Activated effector memory CD4-positive, alpha-beta T cell treated with anti-CD3 and anti-CD28 coated beads, Interleukin-2, amount 50 U/mL, for 16 hours (primary cell): ENCODE data around the gene PPIA.
"Not testable (repeated sequence)": the region's sequence is repeated elsewhere in the genome, so short reads cannot be mapped to it uniquely, and the experiment has no call there.

ENCODE experiments used
- DNase-seq: peaks from one replicate; pipeline ENCODE4 v3.0.0-alpha.2; 2020

The PPIA gene

DNA sequence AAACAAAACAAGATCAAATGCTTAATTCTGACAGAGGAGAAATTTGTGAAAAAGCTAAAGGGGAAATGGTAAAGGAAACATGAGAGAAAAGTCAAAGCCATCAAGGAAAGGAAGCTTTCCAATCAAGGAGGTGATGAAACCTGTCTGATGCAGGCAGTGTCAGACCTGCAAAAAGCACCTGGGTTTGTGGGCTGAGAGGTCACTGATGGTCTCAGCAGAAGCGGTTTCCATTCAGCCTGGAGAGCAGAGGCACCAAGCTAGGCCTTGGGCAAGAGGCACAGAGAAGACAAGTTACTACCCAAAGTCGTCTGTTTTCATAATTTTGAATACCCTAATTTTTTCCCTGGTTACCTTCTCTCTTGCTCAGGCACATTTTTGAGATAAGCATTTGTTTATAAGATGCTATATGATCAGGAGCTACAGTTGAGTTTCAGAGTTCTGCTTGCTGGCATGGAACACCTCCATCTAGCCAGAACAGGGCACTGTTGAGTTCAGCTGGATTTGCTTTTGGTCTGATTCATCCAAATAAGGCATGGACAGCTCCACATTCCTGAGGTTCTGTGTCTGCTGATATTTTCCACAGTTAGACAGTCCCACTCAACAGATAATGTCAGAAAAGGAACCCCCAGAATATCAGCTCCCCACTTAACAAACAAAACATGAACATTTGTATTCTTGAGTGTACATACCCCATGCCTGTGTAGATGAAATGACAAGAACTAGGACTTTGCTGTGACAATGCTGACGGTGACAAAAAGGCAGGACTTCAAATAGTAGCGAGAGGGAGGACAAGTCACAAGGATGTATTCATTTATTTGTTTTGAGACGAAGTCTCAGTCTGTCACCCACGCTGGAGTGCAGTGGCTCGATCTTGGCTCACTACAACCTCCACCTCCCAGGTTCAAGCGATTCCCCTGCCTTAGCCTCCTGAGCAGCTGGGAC, 4.9 kb upstream of the PPIA start:
- no peak for DNase-seq

DNA sequence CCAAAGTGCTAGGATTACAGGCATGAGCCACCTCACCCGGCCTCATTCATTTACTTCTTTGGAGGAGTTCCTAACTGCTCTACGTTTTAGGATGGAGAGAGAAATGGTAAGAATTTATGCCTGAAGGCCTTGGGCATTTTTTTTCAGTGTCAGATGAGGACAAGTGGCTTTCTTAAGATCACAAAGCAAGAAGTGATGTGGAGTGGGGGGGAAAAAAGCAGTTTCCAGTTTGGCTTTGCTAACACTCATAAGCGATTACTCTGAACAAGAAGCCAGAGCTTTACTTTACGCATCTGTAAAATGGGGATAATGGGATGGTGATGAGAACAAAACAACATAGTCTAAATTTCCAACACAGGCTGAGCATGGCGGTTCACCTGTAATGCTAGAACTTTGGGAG, 2.6 kb upstream of the PPIA start:
- DNase-seq: no peak

DNA sequence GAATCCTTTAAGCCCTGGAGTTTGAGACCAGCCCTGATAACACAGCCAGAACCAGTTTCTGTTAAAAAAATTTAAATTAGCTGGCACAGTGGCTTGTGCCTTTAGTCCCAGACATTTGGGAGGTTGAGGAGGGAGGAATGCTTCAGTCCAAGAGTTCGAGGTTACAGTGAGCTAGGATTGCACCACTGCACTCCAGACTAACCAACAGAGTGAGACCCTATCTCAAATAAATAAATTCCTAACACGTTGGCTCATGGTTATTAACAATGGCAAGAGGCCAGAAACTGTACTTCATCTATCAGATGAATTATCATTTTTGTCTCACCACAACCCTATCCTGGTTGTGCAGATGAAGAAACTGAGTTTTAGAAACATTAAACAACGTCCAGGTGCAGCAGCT, 2.1 kb upstream of the PPIA start:
- DNase-seq: no peak

GRCh38 chr7:44796034-44796503, 412 bp upstream of the PPIA start:
- DNase-seq: no peak

DNA sequence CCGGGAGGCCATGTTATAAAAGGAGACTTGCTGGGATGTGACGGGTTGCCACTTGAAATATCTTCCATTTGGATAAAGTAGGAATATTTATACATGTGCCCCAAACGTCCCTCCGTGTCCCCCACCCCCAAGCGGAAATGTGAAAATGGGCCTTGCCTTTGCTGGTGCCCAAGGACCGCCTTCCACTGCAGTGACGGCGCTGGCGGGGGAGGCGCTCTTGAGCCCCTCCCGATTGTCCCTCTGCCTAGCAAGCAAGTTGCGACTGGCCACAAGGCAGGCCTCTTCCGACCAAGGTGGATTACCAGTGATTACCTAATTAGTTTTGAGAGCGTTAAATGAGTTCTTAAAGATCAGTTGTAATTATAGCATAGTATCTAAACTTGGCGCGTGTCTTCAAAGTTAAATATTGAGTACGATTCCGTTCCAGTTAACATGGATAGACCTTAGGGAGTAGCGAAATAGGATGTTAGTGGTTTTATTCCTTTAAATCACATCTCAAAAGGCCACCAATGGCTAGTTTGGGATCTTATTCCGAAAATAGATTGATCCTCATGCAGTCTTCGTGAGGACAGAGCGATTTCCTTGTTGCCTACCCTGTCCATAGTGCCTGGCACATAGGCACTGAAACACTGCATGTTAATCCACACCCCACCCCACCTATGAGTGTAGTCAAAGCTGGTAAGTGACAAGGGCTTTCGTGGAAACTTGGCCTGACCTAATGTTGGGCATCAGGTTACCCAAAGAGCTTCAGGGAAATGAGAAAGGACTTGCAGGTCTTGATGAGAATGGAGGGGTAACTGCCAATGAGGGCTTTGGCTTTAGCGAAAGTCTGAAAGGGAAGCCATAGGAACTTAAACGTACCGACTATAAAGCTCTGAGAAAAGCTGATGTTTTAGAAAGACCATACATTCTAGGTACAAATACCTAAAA, 1.1 kb downstream of the PPIA start:
- peak; percentile 94 for DNase-seq

- DNase-seq: no peak
Observed at GRCh38 chr7:44798649-44799305, 2.3 kb downstream of the PPIA start.

- no peak for DNase-seq
Observed at GRCh38 chr7:44799939-44800338, 3.5 kb downstream of the PPIA start.

GRCh38 chr7:44801890-44802289, 5.4 kb downstream of the PPIA start:
- no peak for DNase-seq

GRCh38 chr7:44802418-44803025, 6.0 kb downstream of the PPIA start:
- no peak for DNase-seq

DNA sequence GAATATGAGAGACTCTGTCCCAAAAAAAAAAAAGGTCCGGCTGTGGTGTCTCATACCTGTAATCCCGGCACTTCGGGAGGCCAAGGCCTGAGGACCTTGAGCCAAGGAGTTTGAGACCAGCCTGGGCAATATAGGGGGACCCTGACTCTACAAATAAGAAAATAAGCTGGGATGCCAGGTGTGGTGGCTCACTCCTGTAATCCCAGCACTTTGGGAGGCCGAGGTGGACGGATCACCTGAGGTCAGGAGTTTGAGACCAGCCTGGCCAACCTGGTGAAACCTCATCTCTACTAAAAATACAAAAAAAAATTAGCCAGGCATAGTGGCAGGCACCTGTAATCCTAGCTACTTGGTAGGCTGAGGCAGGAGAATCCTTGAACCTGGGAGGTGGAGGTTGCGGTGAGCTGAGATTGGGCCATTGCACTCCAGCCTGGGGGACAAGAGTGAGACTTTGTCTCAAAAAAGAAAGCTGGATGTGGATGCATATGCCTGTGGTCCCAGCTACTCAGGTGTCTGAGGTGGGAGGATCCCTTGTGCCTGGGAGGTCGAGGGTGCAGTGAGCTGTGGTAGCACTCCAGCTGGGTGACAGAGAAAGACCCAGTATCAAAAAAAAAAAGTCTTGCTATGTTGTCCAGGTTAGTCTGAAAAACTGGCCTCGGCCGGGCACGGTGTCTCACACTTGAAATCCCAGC, 7.5 kb downstream of the PPIA start:
- DNase-seq: not testable (repeated sequence)

DNA sequence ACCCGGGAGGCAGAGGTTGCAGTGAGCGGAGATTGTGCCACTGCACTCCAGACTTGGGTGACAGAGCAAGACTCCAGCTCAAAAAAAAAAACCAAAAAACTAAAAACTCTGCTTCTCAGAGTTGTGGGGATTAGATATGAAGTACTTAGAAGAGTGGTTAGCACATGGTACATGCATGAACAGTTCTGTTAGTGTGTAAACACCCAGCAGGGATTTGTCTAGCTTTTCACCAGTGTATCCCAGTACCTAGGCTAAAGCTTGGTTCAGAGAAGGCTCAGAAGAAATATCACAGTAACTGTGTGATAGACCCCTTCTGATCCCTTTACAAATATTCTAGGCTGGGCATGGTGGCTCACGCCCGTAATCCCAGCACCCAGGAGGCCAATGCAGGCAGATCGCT, 9.5 kb downstream of the PPIA start:
- no peak for DNase-seq

DNA sequence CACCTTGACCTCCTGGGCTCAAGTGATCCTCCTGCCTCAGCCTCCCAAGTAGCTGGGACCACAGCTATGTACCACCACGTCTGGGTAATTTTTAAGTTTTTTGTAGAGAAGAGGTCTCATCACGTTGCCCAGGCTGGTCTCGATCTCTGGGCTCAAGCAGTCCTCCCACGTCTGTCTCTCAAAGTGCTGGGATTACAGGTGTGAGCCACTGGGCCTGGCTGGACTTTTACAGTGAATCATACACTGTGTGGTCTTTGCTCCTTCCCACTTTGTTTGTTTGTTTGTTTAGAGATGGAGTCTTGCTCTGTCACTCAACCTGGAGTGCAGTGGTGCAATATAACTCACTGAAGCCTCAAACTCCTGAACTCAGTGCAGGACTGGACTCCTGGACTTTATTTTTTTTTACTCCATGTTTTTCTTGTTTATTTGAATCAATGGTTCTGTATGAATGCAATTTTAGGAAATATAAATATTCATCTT, 12.5 kb downstream of the PPIA start:
- DNase-seq: no peak

DNA sequence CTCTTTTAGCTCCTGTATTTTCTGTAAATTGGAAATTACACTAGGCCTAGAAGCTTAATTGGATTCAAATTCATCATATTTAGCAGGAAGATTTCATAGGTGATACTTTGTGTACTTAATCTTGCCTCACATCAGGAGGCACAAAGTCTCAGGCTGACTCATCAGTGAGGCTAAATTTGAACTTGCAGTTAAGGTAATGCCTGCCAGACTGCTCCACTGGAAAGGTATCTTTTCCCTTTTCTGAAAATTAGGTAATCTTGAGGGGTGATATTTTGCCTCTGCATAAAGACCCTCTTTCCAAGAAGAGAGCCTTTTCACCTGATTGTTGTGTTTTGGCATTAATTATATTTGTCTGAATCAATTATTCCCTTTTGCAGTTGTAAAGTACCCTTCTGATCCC, 14.6 kb downstream of the PPIA start:
- no peak for DNase-seq

- no peak for DNase-seq
Observed at GRCh38 chr7:44811571-44811970, 15.1 kb downstream of the PPIA start.

GRCh38 chr7:44814919-44815318, 18.4 kb downstream of the PPIA start:
- peak; percentile 31 for DNase-seq

- peak; percentile 39 for DNase-seq
Observed at GRCh38 chr7:44819292-44819691, 22.8 kb downstream of the PPIA start.

DNA sequence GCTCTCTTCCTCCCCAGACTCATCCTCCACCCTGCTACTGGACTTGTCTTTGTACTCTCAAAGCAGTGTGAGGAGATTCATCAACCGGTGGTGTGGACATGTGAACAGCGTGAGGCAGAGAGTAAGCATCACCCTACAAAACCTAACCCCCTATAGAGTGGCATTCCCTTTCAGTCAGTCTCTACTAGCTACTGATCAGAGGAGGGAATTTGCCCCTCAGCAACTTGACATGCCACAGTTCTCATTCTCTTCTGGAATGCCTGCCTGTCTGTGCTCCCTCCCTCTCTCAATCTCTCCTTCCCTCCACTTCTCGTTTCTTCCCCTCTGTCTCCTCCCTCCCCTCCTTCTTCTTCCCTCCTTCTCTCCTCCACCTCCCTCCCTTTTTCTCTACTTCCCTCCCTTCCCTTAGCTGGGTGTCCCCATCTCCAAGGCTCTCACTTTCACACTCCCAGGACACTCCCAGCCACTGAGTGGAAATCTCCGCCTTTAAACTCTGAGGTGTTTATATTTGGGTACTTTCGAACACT, 26.8 kb downstream of the PPIA start:
- no peak for DNase-seq

- no peak for DNase-seq
Observed at GRCh38 chr7:44824894-44825526, 28.5 kb downstream of the PPIA start.

GRCh38 chr7:44827567-44827966, 31.1 kb downstream of the PPIA start:
- DNase-seq: no peak

DNA sequence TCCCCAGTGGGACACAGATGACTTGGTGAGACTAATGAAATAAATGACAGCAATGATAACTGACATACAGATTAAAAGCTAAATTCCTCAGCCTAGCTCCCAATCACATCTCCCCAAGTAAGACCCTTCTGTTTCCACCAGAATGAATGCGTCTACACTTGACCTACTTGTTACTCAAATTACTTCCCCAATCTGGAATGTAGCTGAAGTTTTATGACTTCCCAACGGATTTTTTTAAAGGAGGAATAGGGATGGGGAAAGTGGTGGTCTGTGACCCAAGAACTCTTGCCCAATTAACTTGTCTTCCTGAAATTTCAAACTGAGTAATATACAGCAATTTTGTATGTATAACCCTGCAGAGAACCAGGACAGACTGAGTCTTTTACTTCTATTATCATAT, 42.3 kb downstream of the PPIA start:
- DNase-seq: no peak

- not testable (repeated sequence) for DNase-seq
Observed at GRCh38 chr7:44842675-44843074, 46.2 kb downstream of the PPIA start.
